Measurements from ENCODE around the gene MTR. TPM values are rescaled to one million over a fixed set of nuclear protein-coding genes. Genes with fewer than 3 reads are reported as not detected.
A peak's percentile ranks its signal among the peaks of the same experiment; 100 is the strongest.

MTR gene
- total RNA-seq (10 to 100 TPM; 39.1 to 65.4 (median 46.5) TPM), polyA plus RNA-seq (1 to 10 TPM; 4.4 to 7.0 (median 4.6) TPM)
- long read RNA-seq, donor 1, partial matches to known transcripts, result 18 of 18 reads
- long read RNA-seq, donor 1, other reads (novel, unspliced or antisense), result 0 of 18 reads
- long read RNA-seq, donor 2, full-length matches to known transcripts, result 1 of 1 reads
- long read RNA-seq, donor 2, partial matches to known transcripts, result 0 of 1 reads
- long read RNA-seq, donor 2, other reads (novel, unspliced or antisense), result 0 of 1 reads

DNA sequence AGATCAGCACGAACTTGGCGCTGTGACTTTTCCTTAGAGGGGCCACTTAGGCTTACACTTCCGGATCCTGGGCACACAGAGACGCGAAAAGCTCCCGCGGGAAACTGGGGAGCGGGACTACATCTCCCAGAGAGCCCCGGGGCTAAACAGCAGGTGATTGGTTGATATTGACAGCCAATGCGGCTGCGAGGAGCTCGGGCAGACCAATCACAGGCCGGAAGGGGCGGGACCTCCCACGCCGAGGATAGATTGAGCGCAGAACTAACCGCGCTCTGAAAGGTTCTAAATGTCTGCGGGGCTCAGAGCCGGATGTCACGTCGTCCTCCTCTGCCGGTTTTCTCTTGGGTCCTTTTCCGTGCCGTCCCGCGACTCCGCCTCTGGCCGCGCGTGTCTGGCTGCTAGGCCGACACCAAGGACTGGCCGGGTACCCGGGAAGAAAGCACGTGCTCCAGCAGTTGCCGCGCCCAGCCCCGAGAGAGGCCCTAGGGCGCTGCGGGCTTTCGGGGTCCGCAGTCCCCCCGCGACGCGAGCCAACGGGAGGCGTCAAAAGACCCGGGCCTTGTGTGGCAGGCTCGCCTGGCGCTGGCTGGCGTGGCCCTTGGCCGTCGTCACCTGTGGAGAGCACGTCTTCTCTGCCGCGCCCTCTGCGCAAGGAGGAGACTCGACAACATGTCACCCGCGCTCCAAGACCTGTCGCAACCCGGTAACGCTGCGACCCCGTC is at the start of gene MTR:
MTR (plus strand) TSS at position 258 of the 722 bp plus-strand sequence; CDS start at position 670, 412 bp downstream.
- intact Hi-C loops (cut with DNase I; ENCODE audit: low total_unique reads), result no loop called here
- no peaks in the 10 kb centered on the region for H3K36me3 ChIP-seq
- WGBS, 5 donors, result 0 to 1% (median 0%) methylated on average over 35 to 67 of the region's 67 CpGs
- H3K9me3 ChIP-seq, result no peaks in the 10 kb centered on the region
- peak; percentile 96 for DNase-seq
- peak within 1 kb of the TSS; percentile 80 to 96 (median 92) for H3K27ac ChIP-seq
- H3K4me3 ChIP-seq, result peak within 1 kb of the TSS; percentile 74 to 99 (median 90)
- TF ChIP-seq POLR2A (IDR thresholded peaks at IDR 0.05), result peak in 2 of 3 donors; percentile 28 to 89
- peak in 1 of 11 experiments; percentile 30 for TF ChIP-seq CTCF (IDR thresholded peaks at IDR 0.05 in 8 of 11, conservative IDR thresholded peaks at IDR 0.05 in 3 of 11)
- TF ChIP-seq POLR2AphosphoS5 (IDR thresholded peaks at IDR 0.05), result peak; percentile 95 to 97 (median 96)
- peaks cover 10 to 50% (median 36%) of the 10 kb centered on the region in 6 donors for H3K4me1 ChIP-seq
- peaks cover 0 to 5% (median 0%) of the 10 kb centered on the region in 7 donors for H3K27me3 ChIP-seq (replicated peaks in 1 of 7)

GRCh38 chr1:236746785-236747184 is 48.3 kb upstream of the MTR start:
- Histone ChIP-seq H3K27ac (no peak overlapping the region), H3K27me3 (replicated peaks in 1 of 7) (peaks cover 0 to 9% (median 0%) of the 10 kb centered on the region in 7 donors), H3K9me3 (no peaks in the 10 kb centered on the region), H3K4me3 (no peak overlapping the region), H3K36me3 (no peaks in the 10 kb centered on the region), H3K4me1 (no peaks in the 10 kb centered on the region)
- 75 to 86% (median 82%) methylated on average over 5 of the region's 5 CpGs for WGBS, 5 donors
- intact Hi-C loops (cut with DNase I; ENCODE audit: low total_unique reads), result loop anchor here (10.0 kb wide), 1 partner anchor 798 kb away; no protein-coding TSS in a partner anchor
- DNase-seq, result no peak
- no peak for TF ChIP-seq POLR2A (IDR thresholded peaks at IDR 0.05)
- no peak for TF ChIP-seq CTCF (IDR thresholded peaks at IDR 0.05 in 8 of 11, conservative IDR thresholded peaks at IDR 0.05 in 3 of 11)
- no peak for TF ChIP-seq POLR2AphosphoS5 (IDR thresholded peaks at IDR 0.05)

DNA sequence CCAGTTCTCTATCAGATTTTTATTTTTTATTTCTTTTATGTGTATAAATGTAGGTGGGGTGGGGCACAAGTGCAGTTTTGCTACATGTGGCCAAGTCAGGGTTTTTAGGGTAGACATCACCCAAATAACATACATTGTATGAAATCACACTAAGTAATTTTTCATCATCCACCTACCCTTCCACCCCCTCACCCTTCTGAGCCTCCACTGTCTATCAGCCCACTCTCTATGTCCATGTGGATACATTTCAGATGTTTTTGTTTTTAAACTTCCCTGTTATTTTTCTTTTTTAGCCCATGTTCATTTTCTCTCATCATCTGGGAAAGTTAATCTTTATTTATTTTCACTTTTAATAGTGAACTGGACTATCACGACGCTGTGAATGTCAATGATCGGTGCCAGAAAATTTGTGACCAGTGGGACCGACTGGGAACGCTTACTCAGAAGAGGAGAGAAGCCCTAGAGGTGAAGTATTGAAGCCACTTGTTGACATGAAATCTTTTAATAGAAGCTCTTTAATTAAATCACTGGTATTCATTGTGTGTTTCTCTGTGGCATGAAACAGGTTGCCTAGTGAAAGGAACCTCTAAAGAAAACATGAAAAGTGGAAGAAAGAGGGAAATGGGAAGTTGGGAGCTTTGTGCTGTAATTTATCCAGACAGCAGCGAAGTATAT is 47.6 kb upstream of the MTR start:
- WGBS, 5 donors, result 75 to 92% (median 89%) methylated on average over 6 of the region's 6 CpGs
- H3K9me3 ChIP-seq, result no peaks in the 10 kb centered on the region

More for the DNA sequence above, 47.6 kb upstream of the MTR start:
- Histone ChIP-seq H3K36me3 (no peaks in the 10 kb centered on the region), H3K27me3 (replicated peaks in 1 of 7) (peaks cover 0 to 15% (median 0%) of the 10 kb centered on the region in 7 donors), H3K27ac (no peak overlapping the region), H3K4me1 (no peaks in the 10 kb centered on the region), H3K4me3 (no peak overlapping the region)
- TF ChIP-seq CTCF (IDR thresholded peaks at IDR 0.05 in 8 of 11, conservative IDR thresholded peaks at IDR 0.05 in 3 of 11) (no peak), POLR2A (IDR thresholded peaks at IDR 0.05) (no peak), POLR2AphosphoS5 (IDR thresholded peaks at IDR 0.05) (no peak)
- no peak for DNase-seq
- intact Hi-C loops (cut with DNase I; ENCODE audit: low total_unique reads), result loop anchor here (10.0 kb wide), 1 partner anchor 797 kb away; no protein-coding TSS in a partner anchor
